PC-3 (cell line): ENCODE measurements around the gene FXYD3. TPM values are rescaled to one million over a fixed set of nuclear protein-coding genes. Genes with fewer than 3 reads are reported as not detected.

Experiments used
- ATAC-seq: fragments of 200-7000 bp; cut with Tn5 transposase; 2 replicates; pipeline ENCODE4 v1.9.1; 2020; ENCODE audit warnings: mild to moderate bottlenecking, moderate library complexity
- BruUV-seq: library from RNA; stranded (reverse); fragments of 400-500 nt; replicated peaks from 2 replicates; lab custom pipeline; 2021; lab: Mats Ljungman, UMichigan
- CTCF ChIA-PET: fragments of 300-600 bp; sonication (Branson Sonifier 250); formaldehyde crosslinking; loops from one replicate; lab custom pipeline; 2022; ENCODE audit warnings: antibody characterized with exemption; lab: Charles Lee
- POLR2A ChIA-PET: fragments of 300-600 bp; sonication (Branson Sonifier 250); formaldehyde crosslinking; loops from one replicate; lab custom pipeline; 2022; ENCODE audit warnings: antibody characterized with exemption; ENCODE audit not compliant: unreplicated experiment; lab: Charles Lee
- DNase-seq: peaks from one replicate; pipeline ENCODE4 v3.0.0-alpha.2; 2015
- H2AFZ ChIP-seq: fragments of 300-600 bp; sonication (generic); 2 replicates; pipeline ENCODE4 v1.6.0; 2016; ENCODE audit warnings: antibody characterized with exemption, low read length
- H3F3A ChIP-seq: fragments of 300-600 bp; sonication (generic); one replicate; pipeline ENCODE4 v1.6.0; 2017; ENCODE audit warnings: antibody characterized with exemption, low read length, control low read depth, mild to moderate bottlenecking; ENCODE audit not compliant: unreplicated experiment
- H3K27ac ChIP-seq: fragments of 300-600 bp; sonication (generic); 2 replicates; pipeline ENCODE4 v1.5.1; 2016; ENCODE audit warnings: mild to moderate bottlenecking, low read length
- H3K27me3 ChIP-seq: fragments of 300-600 bp; sonication (generic); 2 replicates; pipeline ENCODE4 v1.6.1; 2016; ENCODE audit warnings: low read length, mixed read lengths
- H3K36me3 ChIP-seq: fragments of 300-600 bp; sonication (generic); 2 replicates; pipeline ENCODE4 v1.6.1; 2016; ENCODE audit warnings: low read depth, mixed run types, low read length, mixed read lengths
- H3K4me1 ChIP-seq: fragments of 300-600 bp; sonication (generic); 2 replicates; pipeline ENCODE4 v1.5.1; 2016; ENCODE audit warnings: low read length; ENCODE audit not compliant: insufficient read depth
- H3K4me2 ChIP-seq: fragments of 300-600 bp; sonication (generic); 2 replicates; pipeline ENCODE4 v1.6.0; 2016; ENCODE audit warnings: low read length
- H3K4me3 ChIP-seq: fragments of 300-600 bp; sonication (generic); 2 replicates; pipeline ENCODE4 v1.5.1; 2016; ENCODE audit warnings: mild to moderate bottlenecking, low read length, mixed read lengths
- H3K79me2 ChIP-seq: fragments of 300-600 bp; sonication (generic); 2 replicates; pipeline ENCODE4 v1.6.1; 2017; ENCODE audit warnings: low read length, mixed read lengths
- H3K9ac ChIP-seq: fragments of 300-600 bp; sonication (generic); 2 replicates; pipeline ENCODE4 v1.6.0; 2016; ENCODE audit warnings: mild to moderate bottlenecking, low read length
- H3K9me2 ChIP-seq: fragments of 300-600 bp; sonication (generic); replicated peaks from 2 replicates; pipeline ENCODE4 v1.6.1; 2016; ENCODE audit warnings: mixed run types, low read length, mixed read lengths
- H3K9me3 ChIP-seq: fragments of 300-600 bp; sonication (generic); 2 replicates; pipeline ENCODE4 v1.6.1; 2016; ENCODE audit warnings: low read length, mixed read lengths
- H4K20me1 ChIP-seq: fragments of 300-600 bp; sonication (generic); 2 replicates; pipeline ENCODE4 v1.6.1; 2016; ENCODE audit warnings: low read length, mixed read lengths
- CTCF ChIP-seq: fragments of 300-600 bp; sonication (generic); conservative IDR thresholded peaks from 2 replicates; pipeline ENCODE4 v1.5.1; 2017; ENCODE audit warnings: antibody characterized with exemption, low read depth, mild to moderate bottlenecking, low read length
- EZH2 ChIP-seq: fragments of 300-600 bp; sonication (generic); IDR thresholded peaks from one replicate; pipeline ENCODE4 v1.6.1; 2017; ENCODE audit warnings: antibody characterized with exemption, mild to moderate bottlenecking, low read length; ENCODE audit not compliant: unreplicated experiment
- EZH2phosphoT487 ChIP-seq: fragments of 300-600 bp; sonication (generic); IDR thresholded peaks from 2 replicates; pipeline ENCODE4 v1.6.1; 2018; ENCODE audit warnings: mild to moderate bottlenecking, antibody characterized with exemption, low read length, borderline replicate concordance
- intact Hi-C: fragments of 100-400 bp; cut with micrococcal nuclease; formaldehyde crosslinking; loops from 2 replicates; pipeline ENCODE4 v1.9.0; 2023
- total RNA-seq: library from RNA; depleted of rRNA; stranded (reverse); fragments of >200 nt; gene quantifications from 2 replicates; pipeline ENCODE4 v1.2.3, GENCODE V29; 2014

Gene FXYD3
- total RNA-seq, 1 experiment from 2014 or later, result 61.6 TPM

- H3K9me3 ChIP-seq, result no peaks in the 10 kb centered on the region
- POLR2A ChIA-PET, result no interaction called here
- intact Hi-C loops, result no loop called here
- H3K9ac ChIP-seq, result no peak overlapping the region
- no peak overlapping the region for H3K4me3 ChIP-seq
- CTCF ChIA-PET, result no interaction called here
- no peak for ATAC-seq
- H4K20me1 ChIP-seq, result no peaks in the 10 kb centered on the region
- BruUV-seq, result no TSS peak
- no peak for TF ChIP-seq EZH2
- no peak for TF ChIP-seq CTCF
- no peak for TF ChIP-seq EZH2phosphoT487
- no peak overlapping the region for H3K4me2 ChIP-seq
- H2AFZ ChIP-seq, result no peak overlapping the region
- no peaks in the 10 kb centered on the region for H3F3A ChIP-seq
- no peaks in the 10 kb centered on the region for H3K27me3 ChIP-seq
- H3K4me1 ChIP-seq, result no peaks in the 10 kb centered on the region
- no peaks in the 10 kb centered on the region for H3K79me2 ChIP-seq
- DNase-seq, result no peak
- no peaks in the 10 kb centered on the region for H3K9me2 ChIP-seq
- H3K36me3 ChIP-seq, result no peaks in the 10 kb centered on the region
- H3K27ac ChIP-seq, result no peak overlapping the region
These were observed 15.4 kb downstream of the FXYD3 start for GRCh38 chr19:35130761-35131720.

GRCh38 chr19:35132254-35132653 lies 16.6 kb downstream of the FXYD3 start:
- no peaks in the 10 kb centered on the region for H3K9me2 ChIP-seq
- H3K4me3 ChIP-seq, result no peak overlapping the region
- no peak overlapping the region for H3K9ac ChIP-seq
- BruUV-seq, result no TSS peak
- H3K36me3 ChIP-seq, result no peaks in the 10 kb centered on the region
- POLR2A ChIA-PET, result no interaction called here
- no peaks in the 10 kb centered on the region for H3K79me2 ChIP-seq
- no peaks in the 10 kb centered on the region for H3K9me3 ChIP-seq
- H3K27ac ChIP-seq, result no peak overlapping the region
- H4K20me1 ChIP-seq, result no peaks in the 10 kb centered on the region
- no peak overlapping the region for H2AFZ ChIP-seq
- no peak overlapping the region for H3K4me2 ChIP-seq
- no peaks in the 10 kb centered on the region for H3K4me1 ChIP-seq
- no peaks in the 10 kb centered on the region for H3F3A ChIP-seq
- CTCF ChIA-PET, result no interaction called here
- H3K27me3 ChIP-seq, result no peaks in the 10 kb centered on the region
- intact Hi-C loops, result no loop called here
- DNase-seq, result no peak
- no peak for TF ChIP-seq EZH2phosphoT487
- no peak for TF ChIP-seq CTCF
- no peak for TF ChIP-seq EZH2
- ATAC-seq, result no peak

- Histone ChIP-seq H2AFZ (no peak overlapping the region), H3K9me3 (no peaks in the 10 kb centered on the region), H3K9me2 (no peaks in the 10 kb centered on the region), H3K27ac (no peak overlapping the region), H3K4me3 (no peak overlapping the region), H4K20me1 (no peaks in the 10 kb centered on the region), H3K4me2 (no peak overlapping the region), H3K27me3 (no peaks in the 10 kb centered on the region), H3K9ac (no peak overlapping the region), H3K79me2 (no peaks in the 10 kb centered on the region), H3K36me3 (no peaks in the 10 kb centered on the region), H3K4me1 (no peaks in the 10 kb centered on the region), H3F3A (no peaks in the 10 kb centered on the region)
- ChIA-PET POLR2A (no interaction called here), CTCF (no interaction called here)
- ATAC-seq (no peak), DNase-seq (no peak)
- BruUV-seq, result no TSS peak
- TF ChIP-seq EZH2, result no peak
- TF ChIP-seq EZH2phosphoT487, result no peak
- no peak for TF ChIP-seq CTCF
- intact Hi-C loops, result no loop called here
These were observed 18.2 kb downstream of the FXYD3 start for GRCh38 chr19:35133826-35134225.
